SK-N-SH (cell line): ENCODE data around the gene ZNF69. TPM values are rescaled to one million over a fixed set of nuclear protein-coding genes. Genes with fewer than 3 reads are reported as not detected.
"Not testable (repeated sequence)": the region's sequence is repeated elsewhere in the genome, so short reads cannot be mapped to it uniquely, and the experiment has no call there.

Source experiments
- CTCF ChIA-PET: fragments of 300-600, 350-600 bp; formaldehyde crosslinking; extraction: SDS; loops from one replicate; lab custom pipeline; 2021; lab: Yijun Ruan, JAX
- POLR2A ChIA-PET: fragments of 350-600 bp; sonication (Branson Sonifier 250); formaldehyde crosslinking; extraction: SDS; loops from one replicate; lab custom pipeline; 2020; ENCODE audit warnings: antibody characterized with exemption, inconsistent platforms; lab: Yijun Ruan, JAX
- DNase-seq: peaks from one replicate; pipeline ENCODE4 v3.0.0; 2012
- H2AFZ ChIP-seq: fragments of 200-600 bp; sonication (generic); 2 replicates; pipeline ENCODE4 v1.8.1; 2016; ENCODE audit warnings: antibody characterized with exemption, mild to moderate bottlenecking, low read depth
- H3F3A ChIP-seq: fragments of 200-600 bp; sonication (generic); replicated peaks from 2 replicates; pipeline ENCODE3; 2016; ENCODE audit warnings: antibody characterized with exemption, mild to moderate bottlenecking; ENCODE audit not compliant: insufficient read depth
- H3K27ac ChIP-seq, 2 experiments: fragments of 200-500 bp in 1 of 2; fragments of 200-600 bp in 1 of 2; sonication (Bioruptor generic) in 1 of 2; sonication (generic), shearing (Covaris generic) in 1 of 2; 2 replicates each; pipeline versions ENCODE4 v1.5.1 to v1.6.1; 2014 to 2016; ENCODE audit warnings: low read depth in 2 of 2, inconsistent platforms in 1 of 2, low read length in 1 of 2, mild to moderate bottlenecking in 1 of 2, mixed read lengths in 1 of 2
- H3K27me3 ChIP-seq: fragments of 200-600 bp; sonication (generic), shearing (Covaris generic); 2 replicates; pipeline ENCODE4 v1.6.1; 2016; ENCODE audit warnings: mixed run types; ENCODE audit not compliant: insufficient read depth
- H3K36me3 ChIP-seq, 2 experiments: fragments of 200-500 bp in 1 of 2; fragments of 200-600 bp in 1 of 2; sonication (Bioruptor generic) in 1 of 2; sonication (generic) in 1 of 2; replicated peaks in 1 of 2; 2 replicates each; pipeline versions ENCODE3 to v1.5.1; 2014 to 2016; ENCODE audit warnings: low read length in 1 of 2, mild to moderate bottlenecking in 1 of 2; ENCODE audit not compliant: insufficient read depth in 2 of 2, control insufficient read depth in 1 of 2
- H3K4me1 ChIP-seq, 2 experiments: fragments of 200-500 bp in 1 of 2; fragments of 200-600 bp in 1 of 2; sonication (Bioruptor generic) in 1 of 2; sonication (generic), shearing (Covaris generic) in 1 of 2; 2 replicates each; pipeline versions ENCODE4 v1.5.1 to v1.6.1; 2014 to 2016; ENCODE audit warnings: low read depth in 1 of 2, low read length in 1 of 2, mixed run types in 1 of 2; ENCODE audit not compliant: insufficient read depth in 2 of 2, control insufficient read depth in 1 of 2
- H3K4me2 ChIP-seq: fragments of 200-600 bp; sonication (generic), shearing (Covaris generic); 2 replicates; pipeline ENCODE4 v1.6.1; 2017; ENCODE audit warnings: mixed run types
- H3K4me3 ChIP-seq, 2 experiments: fragments of 200-500 bp in 1 of 2; fragments of 200-600 bp in 1 of 2; sonication (Bioruptor generic) in 1 of 2; sonication (generic), shearing (Covaris generic) in 1 of 2; 2 replicates each; pipeline versions ENCODE4 v1.5.1 to v1.8.1; 2014 to 2016; ENCODE audit warnings: low read depth in 2 of 2, inconsistent platforms in 1 of 2, low read length in 1 of 2, mild to moderate bottlenecking in 1 of 2, mixed read lengths in 1 of 2, moderate library complexity in 1 of 2
- H3K79me2 ChIP-seq: fragments of 200-600 bp; sonication (generic); 2 replicates; pipeline ENCODE4 v1.8.1; 2017; ENCODE audit warnings: mild to moderate bottlenecking; ENCODE audit not compliant: insufficient read depth
- H3K9ac ChIP-seq: fragments of 200-600 bp; sonication (generic); 2 replicates; pipeline ENCODE4 v1.6.1; 2017; ENCODE audit warnings: mixed run types
- H3K9me2 ChIP-seq: fragments of 200-600 bp; sonication (generic); 2 replicates; pipeline ENCODE4 v1.6.1; 2017; ENCODE audit warnings: mixed run types
- H3K9me3 ChIP-seq: fragments of 200-600 bp; sonication (generic); 2 replicates; pipeline ENCODE4 v1.6.1; 2017; ENCODE audit warnings: mixed run types, mild to moderate bottlenecking, moderate library complexity
- H4K20me1 ChIP-seq: fragments of 200-600 bp; sonication (generic); 2 replicates; pipeline ENCODE4 v1.6.1; 2017; ENCODE audit warnings: mild to moderate bottlenecking, mixed run types; ENCODE audit not compliant: insufficient read depth
- EZH2phosphoT487 ChIP-seq: fragments of 200-600 bp; sonication (generic); IDR thresholded peaks from 2 replicates; pipeline ENCODE4 v1.6.1; 2017; ENCODE audit warnings: low read depth, mixed run types, mild to moderate bottlenecking, antibody characterized with exemption, moderate library complexity, borderline replicate concordance
- FOXJ3 ChIP-seq: sonication (generic); formaldehyde crosslinking; IDR thresholded peaks from 2 replicates; pipeline ENCODE4 v1.5.1; 2020; ENCODE audit warnings: mild to moderate bottlenecking, missing genetic modification reagents
- NRF1 ChIP-seq: IDR thresholded peaks from 2 replicates; pipeline ENCODE4 v1.6.1; 2012; ENCODE audit warnings: low read depth, mild to moderate bottlenecking, low read length
- RAD21 ChIP-seq: IDR thresholded peaks from 2 replicates; pipeline ENCODE4 v1.6.1; 2012; ENCODE audit warnings: mild to moderate bottlenecking, low read length
- RCOR1 ChIP-seq: fragments of 150-350 bp; IDR thresholded peaks from 2 replicates; pipeline ENCODE4 v1.6.1; 2017; ENCODE audit warnings: antibody characterized with exemption, low read length
- TAF1 ChIP-seq: IDR thresholded peaks from 2 replicates; pipeline ENCODE4 v1.6.1; 2012; ENCODE audit warnings: low read depth, mild to moderate bottlenecking, low read length, moderate library complexity, borderline replicate concordance
- TEAD4 ChIP-seq: IDR thresholded peaks from 2 replicates; pipeline ENCODE4 v1.4.0; 2012; ENCODE audit warnings: mild to moderate bottlenecking, borderline replicate concordance; ENCODE audit not compliant: insufficient read depth
- WGBS: methylation state at CpG from one replicate; pipeline ENCODE4 v1.1.6; 2017; ENCODE audit warnings: low lambda C conversion rate; 5-methylcytosine and 5-hydroxymethylcytosine counted together
- polyA plus RNA-seq, 3 experiments: library from polyadenylated mRNA; depleted of rRNA; stranded (reverse); fragments of >200 nt; gene quantifications; 2 replicates each; pipeline ENCODE4 v1.2.3, GENCODE V29; 2012
- TF ChIP-seq, protein P1 (sequence below): IDR thresholded peaks from 2 replicates; pipeline ENCODE4 v1.6.1; 2012; ENCODE audit warnings: mild to moderate bottlenecking, low read depth, low read length, moderate library complexity
- TF ChIP-seq, protein P2 (sequence below): IDR thresholded peaks from 2 replicates; pipeline ENCODE4 v1.4.0; 2012; ENCODE audit warnings: low read depth, borderline replicate concordance

The ZNF69 gene
- polyA plus RNA-seq, 1 of the 3 experiments (the other 2 are of a cell fraction), result 0.58 TPM

DNA sequence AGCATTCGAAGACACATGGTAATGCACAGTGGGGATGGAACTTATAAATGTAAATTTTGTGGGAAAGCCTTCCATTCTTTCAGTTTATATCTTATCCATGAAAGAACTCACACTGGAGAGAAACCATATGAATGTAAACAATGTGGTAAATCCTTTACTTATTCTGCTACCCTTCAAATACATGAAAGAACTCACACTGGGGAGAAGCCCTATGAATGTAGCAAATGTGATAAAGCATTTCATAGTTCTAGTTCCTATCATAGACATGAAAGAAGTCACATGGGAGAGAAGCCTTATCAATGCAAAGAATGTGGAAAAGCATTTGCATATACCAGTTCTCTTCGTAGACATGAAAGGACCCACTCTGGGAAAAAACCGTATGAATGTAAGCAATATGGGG, 61.1 kb downstream of the ZNF69 start (continued):
- TF ChIP-seq RAD21 (no peak), EZH2phosphoT487 (no peak), TEAD4 (no peak), TAF1 (no peak), NRF1 (no peak)

DNA sequence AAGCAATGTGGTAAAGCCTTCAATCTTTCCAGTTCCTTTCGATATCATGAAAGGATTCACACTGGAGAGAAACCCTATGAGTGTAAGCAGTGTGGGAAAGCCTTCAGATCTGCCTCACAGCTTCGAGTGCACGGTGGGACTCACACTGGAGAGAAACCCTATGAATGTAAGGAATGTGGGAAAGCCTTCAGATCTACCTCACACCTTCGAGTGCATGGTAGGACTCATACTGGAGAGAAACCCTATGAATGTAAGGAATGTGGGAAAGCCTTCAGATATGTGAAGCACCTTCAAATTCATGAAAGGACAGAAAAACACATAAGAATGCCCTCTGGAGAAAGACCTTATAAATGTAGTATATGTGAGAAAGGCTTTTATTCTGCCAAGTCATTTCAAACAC, 61.6 kb downstream of the ZNF69 start:
- TF ChIP-seq RCOR1 (no peak), TAF1 (no peak), FOXJ3 (CRISPR knock-in tag) (no peak)
- TF ChIP-seq, protein P1, sequence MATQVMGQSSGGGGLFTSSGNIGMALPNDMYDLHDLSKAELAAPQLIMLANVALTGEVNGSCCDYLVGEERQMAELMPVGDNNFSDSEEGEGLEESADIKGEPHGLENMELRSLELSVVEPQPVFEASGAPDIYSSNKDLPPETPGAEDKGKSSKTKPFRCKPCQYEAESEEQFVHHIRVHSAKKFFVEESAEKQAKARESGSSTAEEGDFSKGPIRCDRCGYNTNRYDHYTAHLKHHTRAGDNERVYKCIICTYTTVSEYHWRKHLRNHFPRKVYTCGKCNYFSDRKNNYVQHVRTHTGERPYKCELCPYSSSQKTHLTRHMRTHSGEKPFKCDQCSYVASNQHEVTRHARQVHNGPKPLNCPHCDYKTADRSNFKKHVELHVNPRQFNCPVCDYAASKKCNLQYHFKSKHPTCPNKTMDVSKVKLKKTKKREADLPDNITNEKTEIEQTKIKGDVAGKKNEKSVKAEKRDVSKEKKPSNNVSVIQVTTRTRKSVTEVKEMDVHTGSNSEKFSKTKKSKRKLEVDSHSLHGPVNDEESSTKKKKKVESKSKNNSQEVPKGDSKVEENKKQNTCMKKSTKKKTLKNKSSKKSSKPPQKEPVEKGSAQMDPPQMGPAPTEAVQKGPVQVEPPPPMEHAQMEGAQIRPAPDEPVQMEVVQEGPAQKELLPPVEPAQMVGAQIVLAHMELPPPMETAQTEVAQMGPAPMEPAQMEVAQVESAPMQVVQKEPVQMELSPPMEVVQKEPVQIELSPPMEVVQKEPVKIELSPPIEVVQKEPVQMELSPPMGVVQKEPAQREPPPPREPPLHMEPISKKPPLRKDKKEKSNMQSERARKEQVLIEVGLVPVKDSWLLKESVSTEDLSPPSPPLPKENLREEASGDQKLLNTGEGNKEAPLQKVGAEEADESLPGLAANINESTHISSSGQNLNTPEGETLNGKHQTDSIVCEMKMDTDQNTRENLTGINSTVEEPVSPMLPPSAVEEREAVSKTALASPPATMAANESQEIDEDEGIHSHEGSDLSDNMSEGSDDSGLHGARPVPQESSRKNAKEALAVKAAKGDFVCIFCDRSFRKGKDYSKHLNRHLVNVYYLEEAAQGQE, result no peak
- TF ChIP-seq, protein P2, sequence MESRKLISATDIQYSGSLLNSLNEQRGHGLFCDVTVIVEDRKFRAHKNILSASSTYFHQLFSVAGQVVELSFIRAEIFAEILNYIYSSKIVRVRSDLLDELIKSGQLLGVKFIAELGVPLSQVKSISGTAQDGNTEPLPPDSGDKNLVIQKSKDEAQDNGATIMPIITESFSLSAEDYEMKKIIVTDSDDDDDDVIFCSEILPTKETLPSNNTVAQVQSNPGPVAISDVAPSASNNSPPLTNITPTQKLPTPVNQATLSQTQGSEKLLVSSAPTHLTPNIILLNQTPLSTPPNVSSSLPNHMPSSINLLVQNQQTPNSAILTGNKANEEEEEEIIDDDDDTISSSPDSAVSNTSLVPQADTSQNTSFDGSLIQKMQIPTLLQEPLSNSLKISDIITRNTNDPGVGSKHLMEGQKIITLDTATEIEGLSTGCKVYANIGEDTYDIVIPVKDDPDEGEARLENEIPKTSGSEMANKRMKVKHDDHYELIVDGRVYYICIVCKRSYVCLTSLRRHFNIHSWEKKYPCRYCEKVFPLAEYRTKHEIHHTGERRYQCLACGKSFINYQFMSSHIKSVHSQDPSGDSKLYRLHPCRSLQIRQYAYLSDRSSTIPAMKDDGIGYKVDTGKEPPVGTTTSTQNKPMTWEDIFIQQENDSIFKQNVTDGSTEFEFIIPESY, result no peak
- H3K4me2 ChIP-seq, result no peak overlapping the region
- H3K36me3 ChIP-seq, result peaks cover 29 to 59% of the 10 kb centered on the region in 2 experiments
- peaks cover 39% of the 10 kb centered on the region for H3K9me3 ChIP-seq
- H3K4me3 ChIP-seq, result no peak overlapping the region; a peak in 1 of 4 replicates
- H3K4me1 ChIP-seq, result no peaks in the 10 kb centered on the region
- H3F3A ChIP-seq, result peaks cover 13% of the 10 kb centered on the region
- CTCF ChIA-PET, result no interaction called here
- no peak overlapping the region for H2AFZ ChIP-seq
- no peak overlapping the region for H3K27ac ChIP-seq
- no peaks in the 10 kb centered on the region for H4K20me1 ChIP-seq
- no peaks in the 10 kb centered on the region for H3K9me2 ChIP-seq
- H3K27me3 ChIP-seq, result no peaks in the 10 kb centered on the region
- no peak for DNase-seq
- POLR2A ChIA-PET, result no interaction called here
- whole genome bisulfite sequencing, result 94% methylated on average over 4 of the region's 4 CpGs
- no peaks in the 10 kb centered on the region for H3K79me2 ChIP-seq
- no peak overlapping the region for H3K9ac ChIP-seq

- H4K20me1 ChIP-seq, H3K9me2 ChIP-seq, POLR2A ChIA-PET, H3K27me3 ChIP-seq, H3K4me1 ChIP-seq, H3K4me2 ChIP-seq, H3K79me2 ChIP-seq, H3K27ac ChIP-seq, DNase-seq, H2AFZ ChIP-seq, H3K9ac ChIP-seq, CTCF ChIA-PET: not testable (repeated sequence)
- Histone ChIP-seq H3K36me3 (peaks cover 29 to 59% of the 10 kb centered on the region in 2 experiments), H3F3A (peaks cover 13% of the 10 kb centered on the region), H3K4me3 (peak overlapping the region in 1 of 2 experiments; percentile 7; a peak in 1 of 4 replicates), H3K9me3 (peaks cover 39% of the 10 kb centered on the region)
- 91% methylated on average over 4 of the region's 4 CpGs for WGBS
These were observed 62.1 kb downstream of the ZNF69 start for GRCh38 chr19:11949614-11950080.
